Heart right ventricle (tissue), 16 donors: Measurements from ENCODE around the gene KCNT1. TPM values are rescaled to one million over a fixed set of nuclear protein-coding genes. Genes with fewer than 3 reads are reported as not detected.

Source experiments
- ATAC-seq, 8 donors: fragments of 200-7000 bp; cut with Tn5 transposase; one replicate each; pipeline ENCODE4 v1.9.1; 2020; ENCODE audit warnings: mild to moderate bottlenecking in 8 of 8, moderate library complexity in 8 of 8, moderate number of reproducible peaks in 1 of 8
- DNase-seq, 2 donors: peaks; one replicate each; pipeline ENCODE4 v3.0.0-alpha.2; 2020
- H3K27ac ChIP-seq, 10 donors: fragments of 200-600 bp; sonication (generic) in 2 of 10; one replicate each; pipeline versions ENCODE4 v1.5.0 to v1.8.0; 2020 to 2022; ENCODE audit warnings: mild to moderate bottlenecking in 3 of 10
- H3K27me3 ChIP-seq, 7 donors: fragments of 200-600 bp; one replicate each; pipeline ENCODE4 v1.8.0; 2021 to 2022; ENCODE audit warnings: mild to moderate bottlenecking in 2 of 7
- H3K36me3 ChIP-seq, 9 donors: fragments of 200-600 bp; sonication (generic) in 1 of 9; one replicate each; pipeline versions ENCODE4 v1.5.0 to v1.8.0; 2020 to 2022; ENCODE audit warnings: mild to moderate bottlenecking in 2 of 9
- H3K4me1 ChIP-seq, 9 donors: fragments of 200-600 bp; sonication (generic) in 1 of 9; one replicate each; pipeline versions ENCODE4 v1.5.0 to v1.8.0; 2020 to 2022; ENCODE audit warnings: mild to moderate bottlenecking in 4 of 9
- H3K4me3 ChIP-seq, 10 donors: fragments of 200-600 bp; sonication (generic) in 2 of 10; one replicate each; pipeline versions ENCODE4 v1.5.0 to v1.8.0; 2020 to 2022; ENCODE audit warnings: mild to moderate bottlenecking in 7 of 10, moderate library complexity in 2 of 10
- H3K9me3 ChIP-seq, 11 donors: fragments of 200-600 bp in 10 of 11; sonication (generic) in 2 of 11; one replicate each; pipeline versions ENCODE4 v1.5.0 to v1.8.0; 2013 to 2022; ENCODE audit warnings: mild to moderate bottlenecking in 2 of 11, control low read depth in 1 of 11, moderate library complexity in 1 of 11
- CTCF ChIP-seq, 9 donors: fragments of 200-600 bp; sonication (generic) in 2 of 9; IDR thresholded peaks; one replicate each; pipeline versions ENCODE4 v1.5.0 to v1.8.0; 2021 to 2022; ENCODE audit warnings: antibody characterized with exemption in 9 of 9, mild to moderate bottlenecking in 5 of 9, moderate library complexity in 1 of 9
- WGBS, 2 donors: extraction: QIAGEN DNeasy Blood & Tissue Kit; methylation state at CpG; one replicate each; pipeline ENCODE4 v1.1.7; 2013; ENCODE audit warnings: inconsistent platforms in 1 of 2; 5-methylcytosine and 5-hydroxymethylcytosine counted together
- intact Hi-C, 10 donors: fragments of 100-400 bp; cut with DNase I; formaldehyde crosslinking; loops; one replicate each; pipeline versions ENCODE4 v1.11.1 to v1.14.2; 2022
- polyA plus RNA-seq, 2 donors: library from polyadenylated mRNA; stranded (reverse); fragments of 200-250 nt; gene quantifications; one replicate each; pipeline ENCODE4 v1.2.3, GENCODE V29; 2013
- total RNA-seq, 10 donors: library from RNA; stranded (reverse); fragmentation: NEBNext Ultra II Directional in 3 of 10; extraction: Animal tissue kit (Norgen Biotek cat#: 25700) in 3 of 10; gene quantifications; one replicate each; pipeline versions ENCODE4 v1.2.1 to v1.2.4, GENCODE V29; 2021 to 2023
- donor health status: Arrhythmogenic right ventricular cardiomyopathy.
- donor health status: ischemic (EF 13 %, LVEDD 7.1; RV severe dilation, severe dysfunction).
- donor health status: healthy with polysubstance abuse.
- donor health status: DM: no; HTN: yes; CAD: no.
- donor health status: DM: no; HTN: no; CAD: no.
- donor health status: ischemic (EF 25% LVEDD 6.9; RV normal size, moderate dysfunction).
- donor health status: ischemic (EF 25% LVEDD 5.7; RV mildly dilated, moderate dysfunction).
- donor health status: healthy.
- donor health status: DM: yes; HTN: yes; CAD: no.
- donor health status: Ischemic cardiomyopathy.
- donor health status: ischemic (EF 35%, LVEDD 5.7; RV mildly dilated, moderate dysfunction).
- donor health status: nonischemic (EF 11% LVEDD 7.7; RV severe dilation, severe dysfunction).
- donor health status: DM: yes; HTN: yes; CAD: no.
- donor health status: PGD.
- donor health status: ischemic (EF 29% LVEDD 5.4; RV normal size, mild dysfunction).
- donor health status: nonischemic (EF 23%, LVEDD 6.1; RV moderate dilation, normal function).

Gene KCNT1
- total and polyA plus RNA-seq, 12 donors = 0.14 to 14.1 (median 4.2) TPM

- no peak for DNase-seq
- peaks cover 0 to 22% (median 8%) of the 10 kb centered on the region in 7 donors for H3K27me3 ChIP-seq
- WGBS, 2 donors = 83 to 85% methylated on average over 11 of the region's 11 CpGs
- H3K4me3 ChIP-seq = no peak overlapping the region
- ATAC-seq = no peak
- intact Hi-C loops = no loop called here
- H3K9me3 ChIP-seq = no peaks in the 10 kb centered on the region
- H3K4me1 ChIP-seq = no peaks in the 10 kb centered on the region
- no peak overlapping the region for H3K27ac ChIP-seq
- no peak for TF ChIP-seq CTCF (IDR thresholded peaks at IDR 0.05)
- H3K36me3 ChIP-seq = no peaks in the 10 kb centered on the region
Observed at GRCh38 chr9:135693771-135694170, 8.2 kb upstream of the KCNT1 start.

- DNase-seq = no peak
- no peaks in the 10 kb centered on the region for H3K9me3 ChIP-seq
- no peak overlapping the region for H3K27ac ChIP-seq
- no peak overlapping the region for H3K4me3 ChIP-seq
- H3K36me3 ChIP-seq = no peaks in the 10 kb centered on the region
- ATAC-seq = no peak
- intact Hi-C loops = no loop called here
- 53 to 57% methylated on average over 18 of the region's 18 CpGs for WGBS, 2 donors
- peaks cover 0 to 22% (median 6%) of the 10 kb centered on the region in 7 donors for H3K27me3 ChIP-seq
- no peak for TF ChIP-seq CTCF (IDR thresholded peaks at IDR 0.05)
- H3K4me1 ChIP-seq = no peaks in the 10 kb centered on the region
Observed at GRCh38 chr9:135694414-135694813, 7.6 kb upstream of the KCNT1 start.

- no peak for ATAC-seq
- 85 to 89% methylated on average over 16 of the region's 16 CpGs for WGBS, 2 donors
Observed at GRCh38 chr9:135695036-135695435, 6.9 kb upstream of the KCNT1 start.

GRCh38 chr9:135695642-135696041 lies 6.3 kb upstream of the KCNT1 start:
- ATAC-seq = no peak
- TF ChIP-seq CTCF (IDR thresholded peaks at IDR 0.05) = no peak

More at GRCh38 chr9:135695036-135695435, 6.9 kb upstream of the KCNT1 start:
- Histone ChIP-seq H3K9me3 (no peaks in the 10 kb centered on the region), H3K27me3 (peaks cover 0 to 25% (median 5%) of the 10 kb centered on the region in 7 donors), H3K4me3 (no peak overlapping the region), H3K4me1 (no peaks in the 10 kb centered on the region), H3K27ac (no peak overlapping the region), H3K36me3 (no peaks in the 10 kb centered on the region)
- DNase-seq = no peak
- intact Hi-C loops = no loop called here
- TF ChIP-seq CTCF (IDR thresholded peaks at IDR 0.05) = no peak

More at GRCh38 chr9:135695642-135696041, 6.3 kb upstream of the KCNT1 start:
- WGBS, 2 donors = 77 to 80% methylated on average over 12 of the region's 12 CpGs
- H3K4me3 ChIP-seq = no peak overlapping the region
- H3K27me3 ChIP-seq = peaks cover 0 to 31% (median 4%) of the 10 kb centered on the region in 7 donors
- intact Hi-C loops = no loop called here
- H3K4me1 ChIP-seq = no peaks in the 10 kb centered on the region
- H3K27ac ChIP-seq = no peak overlapping the region
- H3K9me3 ChIP-seq = no peaks in the 10 kb centered on the region
- no peaks in the 10 kb centered on the region for H3K36me3 ChIP-seq
- no peak for DNase-seq
